Endothelial cell of umbilical vein (primary cell): ENCODE measurements around the gene CMIP. TPM values are rescaled to one million over a fixed set of nuclear protein-coding genes. Genes with fewer than 3 reads are reported as not detected.

Source experiments
- BruUV-seq: library from RNA; stranded (reverse); fragments of 400-500 nt; replicated peaks from 2 replicates; lab custom pipeline; 2021; lab: Mats Ljungman, UMichigan
- CTCF ChIA-PET: fragments of 300-600, 350-600 bp; sonication (Branson Sonifier 250); formaldehyde crosslinking; loops from one replicate; lab custom pipeline; 2021; ENCODE audit warnings: antibody characterized with exemption, inconsistent platforms; lab: Charles Lee
- POLR2A ChIA-PET: fragments of 300-600, 350-600 bp; sonication (Branson Sonifier 250); formaldehyde crosslinking; loops from one replicate; lab custom pipeline; 2021; ENCODE audit warnings: antibody characterized with exemption, inconsistent platforms; lab: Charles Lee
- DNase-seq: peaks from one replicate; pipeline ENCODE4 v3.0.0-alpha.2; 2011; ENCODE audit warnings: low read depth, low spot score
- FAIRE-seq: peaks from 2 replicates; lab custom pipeline; 2011; peaks lifted over from hg19 to GRCh38; lab: Jason Lieb, UNC
- H2AFZ ChIP-seq: 2 replicates; pipeline ENCODE4 v1.6.0; 2012; ENCODE audit warnings: low read depth, low read length, control low read depth, inconsistent platforms
- H3K27ac ChIP-seq: 2 replicates; pipeline ENCODE4 v1.5.1; 2011; ENCODE audit warnings: low read depth, mild to moderate bottlenecking, control low read depth, low read length, moderate library complexity; ENCODE audit not compliant: insufficient read depth
- H3K27me3 ChIP-seq, 2 experiments: 2 replicates each; pipeline versions ENCODE4 v1.6.0 to v1.6.1; 2011; ENCODE audit warnings: low read length in 2 of 2, mixed read lengths in 1 of 2; ENCODE audit not compliant: control insufficient read depth in 2 of 2, insufficient read depth in 2 of 2
- H3K36me3 ChIP-seq, 2 experiments: 2 replicates in 1 of 2; 3 replicates in 1 of 2; pipeline ENCODE4 v1.5.1; 2011; ENCODE audit warnings: low read length in 2 of 2, mild to moderate bottlenecking in 1 of 2, moderate library complexity in 1 of 2; ENCODE audit not compliant: control insufficient read depth in 2 of 2, insufficient read depth in 2 of 2; ENCODE audit errors: extremely low read depth in 1 of 2
- H3K4me1 ChIP-seq: 3 replicates; pipeline ENCODE4 v1.5.1; 2011; ENCODE audit warnings: mild to moderate bottlenecking, low read length; ENCODE audit not compliant: control insufficient read depth, insufficient read depth; ENCODE audit errors: extremely low read depth
- H3K4me2 ChIP-seq: 2 replicates; pipeline ENCODE4 v1.6.1; 2011; ENCODE audit warnings: low read length, control low read depth, mixed read lengths; ENCODE audit not compliant: insufficient read depth
- H3K4me3 ChIP-seq, 3 experiments: fragments of 200-600 bp in 1 of 3; sonication (generic), shearing (Covaris generic) in 1 of 3; replicated peaks in 1 of 3; 2 replicates each; pipeline ENCODE4 v1.5.1; 2011 to 2016; ENCODE audit warnings: control low read depth in 3 of 3, low read length in 3 of 3, mild to moderate bottlenecking in 2 of 3, inconsistent platforms in 1 of 3, low read depth in 1 of 3, moderate library complexity in 1 of 3; ENCODE audit not compliant: insufficient read depth in 1 of 3
- H3K79me2 ChIP-seq: 2 replicates; pipeline ENCODE4 v1.6.0; 2012; ENCODE audit warnings: low read length, inconsistent platforms; ENCODE audit not compliant: control insufficient read depth, insufficient read depth
- H3K9ac ChIP-seq: replicated peaks from 2 replicates; pipeline ENCODE3; 2011; ENCODE audit warnings: low read length, control low read depth; ENCODE audit not compliant: insufficient read depth; ENCODE audit errors: extremely low read depth
- H3K9me1 ChIP-seq: replicated peaks from 3 replicates; pipeline ENCODE4 v1.6.0; 2011; ENCODE audit warnings: mild to moderate bottlenecking, low read length; ENCODE audit not compliant: control insufficient read depth, insufficient read depth; ENCODE audit errors: extremely low read depth
- H3K9me3 ChIP-seq: replicated peaks from 2 replicates; pipeline ENCODE4 v1.5.1; 2012; ENCODE audit warnings: low read length, inconsistent platforms; ENCODE audit not compliant: control insufficient read depth, insufficient read depth
- H4K20me1 ChIP-seq: replicated peaks from 2 replicates; pipeline ENCODE3; 2011; ENCODE audit warnings: mild to moderate bottlenecking, low read length; ENCODE audit not compliant: control insufficient read depth, insufficient read depth; ENCODE audit errors: extremely low read depth
- EZH2 ChIP-seq: IDR thresholded peaks from 2 replicates; pipeline ENCODE4 v1.6.1; 2012; ENCODE audit warnings: borderline replicate concordance, low read depth, mild to moderate bottlenecking, moderate library complexity, low read length, inconsistent platforms; ENCODE audit not compliant: severe bottlenecking
- FOS ChIP-seq: IDR thresholded peaks from 2 replicates; pipeline ENCODE4 v1.6.1; 2011; ENCODE audit warnings: mild to moderate bottlenecking, low read length, moderate library complexity, borderline replicate concordance; ENCODE audit not compliant: insufficient read depth
- GATA2 ChIP-seq: IDR thresholded peaks from 2 replicates; pipeline ENCODE4 v1.7.0; 2011; ENCODE audit warnings: low read depth, mild to moderate bottlenecking, moderate library complexity, mixed read lengths, low read length; ENCODE audit not compliant: insufficient read length, insufficient read depth
- JUN ChIP-seq: IDR thresholded peaks from 2 replicates; pipeline ENCODE4 v1.6.1; 2011; ENCODE audit warnings: borderline replicate concordance, low read depth; ENCODE audit not compliant: insufficient read length, insufficient read depth
- MYC ChIP-seq: IDR thresholded peaks from one replicate; pipeline ENCODE4 v1.6.1; 2011; ENCODE audit warnings: mild to moderate bottlenecking, low read depth, low read length
- POLR2A ChIP-seq: IDR thresholded peaks from 2 replicates; pipeline ENCODE4 v1.6.1; 2012; ENCODE audit warnings: low read depth, mild to moderate bottlenecking, control low read depth, low read length
- POLR2AphosphoS5 ChIP-seq: IDR thresholded peaks from 2 replicates; pipeline ENCODE4 v1.6.1; 2012; ENCODE audit warnings: low read depth, mild to moderate bottlenecking, control low read depth, low read length, moderate library complexity; ENCODE audit not compliant: insufficient read depth
- dilution Hi-C: fragments of 300-500 bp; cut with MboI; formaldehyde crosslinking; loops from one replicate; pipeline ENCODE4 v1.15.0; 2019; ENCODE audit warnings: low sequenced_read_pairs; ENCODE audit not compliant: extremely low pct_ligation_motif_present
- intact Hi-C: fragments of 100-400 bp; cut with micrococcal nuclease; formaldehyde crosslinking; loops from one replicate; pipeline ENCODE4 v1.10.0; 2022
- polyA plus RNA-seq, 4 experiments: library from polyadenylated mRNA; depleted of rRNA in 3 of 4; stranded (reverse) in 3 of 4; unstranded in 1 of 4; fragments of >200 nt; gene quantifications; 2 replicates each; pipeline versions ENCODE4 v1.2.1 to v1.2.3, GENCODE V29; 2011 to 2012; ENCODE audit warnings: missing spikeins in 1 of 4
- total RNA-seq: library from RNA; stranded (reverse); gene quantifications from 2 replicates; pipeline ENCODE4 v1.2.3, GENCODE V29; 2021
- TF ChIP-seq, protein P1 (sequence below): IDR thresholded peaks from 2 replicates; pipeline ENCODE4 v1.6.1; 2011; ENCODE audit not compliant: insufficient read depth, insufficient read length

CMIP gene
- total and polyA plus RNA-seq, 2 donors (not counting 3 experiments of a cell fraction or from before 2014, with no cell fraction given) = 29.0 to 101 TPM

DNA sequence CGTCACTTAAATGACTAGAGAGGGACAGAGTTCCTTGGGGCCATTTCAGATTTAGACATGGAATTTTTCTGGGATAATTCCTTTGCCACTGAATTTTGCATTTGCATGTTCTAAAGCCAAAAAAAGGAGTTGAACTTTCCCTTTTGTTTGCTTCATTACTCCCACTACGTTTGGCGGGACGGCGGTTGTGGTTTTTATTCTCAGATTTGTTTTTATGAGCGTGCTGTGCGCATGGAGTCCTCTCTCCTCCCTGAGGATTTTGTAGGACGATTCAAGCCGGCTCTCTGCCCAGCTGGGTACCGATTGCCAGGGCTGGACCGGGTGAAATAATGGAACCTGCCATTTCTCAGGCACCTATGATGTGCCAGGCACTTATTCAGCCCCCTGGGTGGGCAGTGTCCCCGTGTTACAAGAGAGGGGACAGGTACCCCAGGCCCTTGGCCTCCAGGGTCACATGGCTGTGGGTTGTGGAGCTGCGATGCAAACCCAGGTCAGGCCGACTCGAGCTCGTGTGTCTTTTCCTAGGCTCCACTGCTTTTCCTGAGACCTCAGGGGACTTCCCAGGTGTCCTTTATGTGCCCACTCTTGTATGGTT, 18.8 kb downstream of the CMIP start:
- TF ChIP-seq POLR2A = no peak
- TF ChIP-seq, protein P1, sequence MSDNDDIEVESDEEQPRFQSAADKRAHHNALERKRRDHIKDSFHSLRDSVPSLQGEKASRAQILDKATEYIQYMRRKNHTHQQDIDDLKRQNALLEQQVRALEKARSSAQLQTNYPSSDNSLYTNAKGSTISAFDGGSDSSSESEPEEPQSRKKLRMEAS = no peak
- no peak for TF ChIP-seq GATA2
- TF ChIP-seq JUN = no peak
- no peak for TF ChIP-seq FOS
- TF ChIP-seq POLR2AphosphoS5 = no peak
- no peak for TF ChIP-seq MYC
- no peak for TF ChIP-seq EZH2
- Histone ChIP-seq H3K4me2 (no peak overlapping the region), H3K9ac (no peak overlapping the region), H3K9me3 (no peaks in the 10 kb centered on the region), H3K27ac (no peak overlapping the region), H3K27me3 (no peaks in the 10 kb centered on the region), H3K4me1 (no peaks in the 10 kb centered on the region), H3K79me2 (peaks cover 85% of the 10 kb centered on the region), H2AFZ (no peak overlapping the region), H4K20me1 (no peaks in the 10 kb centered on the region), H3K36me3 (peaks cover 0 to 12% of the 10 kb centered on the region in 2 experiments), H3K4me3 (no peak overlapping the region), H3K9me1 (no peaks in the 10 kb centered on the region)
- ChIA-PET CTCF (interaction anchor here (1.5 to 1.9 kb wide), 2 partner anchors 10 to 23 kb away, joined by 5 to 6 read pairs; no protein-coding TSS in a partner anchor), POLR2A (no interaction called here)
- FAIRE-seq = no peak
- DNase-seq = no peak
- no TSS peak for BruUV-seq
- intact Hi-C loops (no loop called here), dilution Hi-C loops (loop anchor here (25.0 kb wide), 1 partner anchor 101 kb away; no protein-coding TSS in a partner anchor)
